Measurements from ENCODE around the gene AASS.

DNA sequence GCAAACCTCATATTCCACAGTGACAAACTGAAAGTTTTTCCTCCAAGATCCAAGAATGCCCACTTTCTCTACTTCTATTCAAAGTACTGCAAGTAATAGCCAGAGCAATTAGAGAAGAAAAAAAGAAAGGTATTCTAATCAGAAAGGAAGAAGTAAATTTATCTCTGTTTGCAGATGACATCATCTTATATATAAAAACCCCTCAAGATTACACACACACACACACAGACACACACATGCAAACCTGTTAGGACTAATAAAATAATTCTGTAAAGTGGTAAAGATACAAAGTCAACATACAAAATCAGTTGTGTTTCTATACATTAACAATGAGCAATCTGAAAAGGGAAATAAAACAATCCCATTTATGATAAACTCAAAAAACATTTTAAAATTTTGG, 44.7 kb upstream of the AASS start:
- TF ChIP-seq POLR2A (IDR thresholded peaks at IDR 0.05): no peak
- TF ChIP-seq, protein P1, sequence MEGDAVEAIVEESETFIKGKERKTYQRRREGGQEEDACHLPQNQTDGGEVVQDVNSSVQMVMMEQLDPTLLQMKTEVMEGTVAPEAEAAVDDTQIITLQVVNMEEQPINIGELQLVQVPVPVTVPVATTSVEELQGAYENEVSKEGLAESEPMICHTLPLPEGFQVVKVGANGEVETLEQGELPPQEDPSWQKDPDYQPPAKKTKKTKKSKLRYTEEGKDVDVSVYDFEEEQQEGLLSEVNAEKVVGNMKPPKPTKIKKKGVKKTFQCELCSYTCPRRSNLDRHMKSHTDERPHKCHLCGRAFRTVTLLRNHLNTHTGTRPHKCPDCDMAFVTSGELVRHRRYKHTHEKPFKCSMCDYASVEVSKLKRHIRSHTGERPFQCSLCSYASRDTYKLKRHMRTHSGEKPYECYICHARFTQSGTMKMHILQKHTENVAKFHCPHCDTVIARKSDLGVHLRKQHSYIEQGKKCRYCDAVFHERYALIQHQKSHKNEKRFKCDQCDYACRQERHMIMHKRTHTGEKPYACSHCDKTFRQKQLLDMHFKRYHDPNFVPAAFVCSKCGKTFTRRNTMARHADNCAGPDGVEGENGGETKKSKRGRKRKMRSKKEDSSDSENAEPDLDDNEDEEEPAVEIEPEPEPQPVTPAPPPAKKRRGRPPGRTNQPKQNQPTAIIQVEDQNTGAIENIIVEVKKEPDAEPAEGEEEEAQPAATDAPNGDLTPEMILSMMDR (IDR thresholded peaks at IDR 0.05): no peak
